ENCODE results near the gene IGF2BP2. TPM values are rescaled to one million over a fixed set of nuclear protein-coding genes. Genes with fewer than 3 reads are reported as not detected.

IGF2BP2 gene
- total and polyA plus RNA-seq, 8 donors, result 4.0 to 303 (median 29.0) TPM

- TF ChIP-seq, protein P1, sequence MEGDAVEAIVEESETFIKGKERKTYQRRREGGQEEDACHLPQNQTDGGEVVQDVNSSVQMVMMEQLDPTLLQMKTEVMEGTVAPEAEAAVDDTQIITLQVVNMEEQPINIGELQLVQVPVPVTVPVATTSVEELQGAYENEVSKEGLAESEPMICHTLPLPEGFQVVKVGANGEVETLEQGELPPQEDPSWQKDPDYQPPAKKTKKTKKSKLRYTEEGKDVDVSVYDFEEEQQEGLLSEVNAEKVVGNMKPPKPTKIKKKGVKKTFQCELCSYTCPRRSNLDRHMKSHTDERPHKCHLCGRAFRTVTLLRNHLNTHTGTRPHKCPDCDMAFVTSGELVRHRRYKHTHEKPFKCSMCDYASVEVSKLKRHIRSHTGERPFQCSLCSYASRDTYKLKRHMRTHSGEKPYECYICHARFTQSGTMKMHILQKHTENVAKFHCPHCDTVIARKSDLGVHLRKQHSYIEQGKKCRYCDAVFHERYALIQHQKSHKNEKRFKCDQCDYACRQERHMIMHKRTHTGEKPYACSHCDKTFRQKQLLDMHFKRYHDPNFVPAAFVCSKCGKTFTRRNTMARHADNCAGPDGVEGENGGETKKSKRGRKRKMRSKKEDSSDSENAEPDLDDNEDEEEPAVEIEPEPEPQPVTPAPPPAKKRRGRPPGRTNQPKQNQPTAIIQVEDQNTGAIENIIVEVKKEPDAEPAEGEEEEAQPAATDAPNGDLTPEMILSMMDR (IDR thresholded peaks at IDR 0.05), result no peak
- no peak for TF ChIP-seq POLR2AphosphoS5 (IDR thresholded peaks at IDR 0.05)
- TF ChIP-seq EP300 (IDR thresholded peaks at IDR 0.05), result no peak
- TF ChIP-seq POLR2A (IDR thresholded peaks at IDR 0.05), result no peak
- Histone ChIP-seq H3K4me1 (no peaks in the 10 kb centered on the region), H3K27ac (no peak overlapping the region), H3K27me3 (no peaks in the 10 kb centered on the region), H3K36me3 (no peaks in the 10 kb centered on the region), H3K9me3 (no peaks in the 10 kb centered on the region), H3K4me3 (no peak overlapping the region)
- intact Hi-C loops (cut with DNase I; ENCODE audit: low total_unique reads), result no loop called here
- peak in 1 of 2 donors; percentile 20 for DNase-seq
- WGBS, 5 donors, result 52 to 71% (median 65%) methylated on average over 6 of the region's 6 CpGs
These were observed 21.2 kb upstream of the IGF2BP2 start for GRCh38 chr3:185846037-185846436.

DNA sequence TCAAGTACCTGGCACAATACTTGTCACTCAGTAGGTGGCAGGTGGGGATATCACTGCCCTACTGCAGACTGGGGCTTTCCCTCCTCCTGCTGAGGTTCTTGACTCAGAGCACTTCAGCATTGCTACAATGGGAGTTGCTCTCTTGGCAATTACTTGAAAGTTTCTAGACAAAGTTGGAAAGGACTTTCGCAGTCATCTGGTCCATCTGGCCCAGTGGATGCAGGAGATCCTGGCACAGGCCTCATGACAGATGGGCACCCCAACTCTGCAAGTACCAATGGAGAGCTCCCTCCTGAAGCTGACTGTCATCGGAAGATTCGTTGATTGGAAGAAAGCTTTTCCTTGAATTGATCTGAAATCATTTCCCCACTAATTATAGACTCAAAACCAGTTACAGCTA is 19.2 kb upstream of the IGF2BP2 start:
- TF ChIP-seq POLR2A (IDR thresholded peaks at IDR 0.05), result no peak
- TF ChIP-seq POLR2AphosphoS5 (IDR thresholded peaks at IDR 0.05), result no peak
- TF ChIP-seq, protein P1 (IDR thresholded peaks at IDR 0.05), result no peak
- no peak for TF ChIP-seq EP300 (IDR thresholded peaks at IDR 0.05)
- Histone ChIP-seq H3K27ac (no peak overlapping the region), H3K27me3 (no peaks in the 10 kb centered on the region), H3K9me3 (no peaks in the 10 kb centered on the region), H3K4me1 (no peaks in the 10 kb centered on the region), H3K4me3 (no peak overlapping the region), H3K36me3 (no peaks in the 10 kb centered on the region)
- DNase-seq, result no peak
- intact Hi-C loops (cut with DNase I; ENCODE audit: low total_unique reads), result no loop called here
- 93 to 98% (median 94%) methylated on average over 3 of the region's 3 CpGs for WGBS, 5 donors

DNA sequence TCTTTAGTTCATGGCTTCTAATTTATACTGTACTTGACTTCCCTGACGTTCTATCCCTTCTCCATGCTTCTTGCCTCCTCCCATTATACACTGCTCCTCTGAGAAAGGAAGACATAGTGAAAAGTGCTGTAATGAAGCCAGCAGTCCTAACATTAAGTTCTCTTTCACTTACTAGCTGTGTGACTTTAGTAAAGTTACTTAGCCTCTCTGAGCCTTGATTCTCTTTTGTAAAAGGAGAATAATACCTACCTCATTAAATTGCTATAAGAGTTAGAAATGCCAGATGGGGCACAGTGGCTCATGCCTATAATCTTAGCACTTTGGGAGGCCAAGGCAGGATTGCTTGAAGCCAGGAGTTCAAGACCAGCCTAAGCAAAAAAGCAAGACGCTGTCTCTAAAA is 18.8 kb upstream of the IGF2BP2 start:
- H3K36me3 ChIP-seq, result no peaks in the 10 kb centered on the region
- H3K27me3 ChIP-seq, result no peaks in the 10 kb centered on the region
- H3K27ac ChIP-seq, result no peak overlapping the region
- TF ChIP-seq POLR2A (IDR thresholded peaks at IDR 0.05) (no peak), POLR2AphosphoS5 (IDR thresholded peaks at IDR 0.05) (no peak), EP300 (IDR thresholded peaks at IDR 0.05) (no peak)
- TF ChIP-seq, protein P1 (IDR thresholded peaks at IDR 0.05), result no peak
- no peaks in the 10 kb centered on the region for H3K4me1 ChIP-seq
- intact Hi-C loops (cut with DNase I; ENCODE audit: low total_unique reads), result no loop called here
- H3K4me3 ChIP-seq, result no peak overlapping the region
- DNase-seq, result no peak
- no peaks in the 10 kb centered on the region for H3K9me3 ChIP-seq
- WGBS, 5 donors, result 77 to 94% (median 88%) methylated on average over 2 of the region's 2 CpGs

DNA sequence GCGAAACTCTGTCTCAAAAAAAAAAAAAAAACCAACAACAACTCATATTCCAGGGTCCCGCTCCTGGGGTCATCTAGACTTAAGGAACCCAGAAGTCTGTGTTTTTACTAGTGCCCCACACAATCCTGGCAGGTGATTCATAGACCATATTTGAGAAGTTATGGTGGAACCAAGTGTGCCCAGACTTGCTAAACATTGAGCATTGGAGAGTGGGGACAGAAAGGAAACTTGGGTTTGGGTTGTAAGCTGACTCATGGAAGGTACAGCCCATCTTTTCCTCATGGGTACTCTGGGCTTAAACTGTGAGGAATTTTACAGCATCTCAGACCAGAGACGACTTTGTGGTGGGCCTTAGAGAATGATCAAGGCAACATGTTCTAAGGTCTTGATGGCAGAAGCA is 18.3 kb upstream of the IGF2BP2 start:
- intact Hi-C loops (cut with DNase I; ENCODE audit: low total_unique reads), result no loop called here
- Histone ChIP-seq H3K9me3 (no peaks in the 10 kb centered on the region), H3K4me1 (no peaks in the 10 kb centered on the region), H3K27me3 (no peaks in the 10 kb centered on the region), H3K4me3 (no peak overlapping the region), H3K36me3 (no peaks in the 10 kb centered on the region), H3K27ac (no peak overlapping the region)
- 82 to 89% (median 86%) methylated on average over 3 of the region's 3 CpGs for WGBS, 5 donors
- no peak for TF ChIP-seq POLR2A (IDR thresholded peaks at IDR 0.05)
- no peak for TF ChIP-seq EP300 (IDR thresholded peaks at IDR 0.05)
- TF ChIP-seq POLR2AphosphoS5 (IDR thresholded peaks at IDR 0.05), result no peak
- TF ChIP-seq, protein P1 (IDR thresholded peaks at IDR 0.05), result no peak
- DNase-seq, result no peak
